ENCODE data around the gene KCNK15. TPM values are rescaled to one million over a fixed set of nuclear protein-coding genes. Genes with fewer than 3 reads are reported as not detected.
A peak's percentile ranks its signal among the peaks of the same experiment; 100 is the strongest.

KCNK15 gene
- total and polyA plus RNA-seq, 10 donors: 0.06 to 0.92 (median 0.26) TPM; not detected in 3

- no peak overlapping the region for H3K4me3 ChIP-seq
- TF ChIP-seq POLR2A (IDR thresholded peaks at IDR 0.05) (no peak), POLR2AphosphoS5 (IDR thresholded peaks at IDR 0.05) (no peak), CTCF (IDR thresholded peaks at IDR 0.05 in 8 of 11, conservative IDR thresholded peaks at IDR 0.05 in 3 of 11) (no peak)
- no peaks in the 10 kb centered on the region for H3K4me1 ChIP-seq
- H3K36me3 ChIP-seq: no peaks in the 10 kb centered on the region
- intact Hi-C loops (cut with DNase I; ENCODE audit: low total_unique reads): no loop called here
- 48 to 56% (median 55%) methylated on average over 5 of the region's 5 CpGs for WGBS, 5 donors
- peak overlapping the region in 1 of 8 donors; percentile 6 for H3K27ac ChIP-seq
- peak; percentile 37 for DNase-seq
- no peaks in the 10 kb centered on the region for H3K9me3 ChIP-seq
- H3K27me3 ChIP-seq (replicated peaks in 1 of 7): peaks cover 0 to 79% (median 6%) of the 10 kb centered on the region in 7 donors
Measured at GRCh38 chr20:44769481-44769863, 23.8 kb downstream of the KCNK15 start.

- intact Hi-C loops (cut with DNase I; ENCODE audit: low total_unique reads): no loop called here
- no peaks in the 10 kb centered on the region for H3K9me3 ChIP-seq
- no peaks in the 10 kb centered on the region for H3K36me3 ChIP-seq
- H3K4me1 ChIP-seq: no peaks in the 10 kb centered on the region
- H3K27ac ChIP-seq: no peak overlapping the region
- H3K4me3 ChIP-seq: no peak overlapping the region
- peak; percentile 47 for DNase-seq
- H3K27me3 ChIP-seq (replicated peaks in 1 of 7): peaks cover 0 to 83% (median 6%) of the 10 kb centered on the region in 7 donors
- 60 to 74% (median 66%) methylated on average over 11 of the region's 11 CpGs for WGBS, 5 donors
- TF ChIP-seq CTCF (IDR thresholded peaks at IDR 0.05 in 8 of 11, conservative IDR thresholded peaks at IDR 0.05 in 3 of 11) (no peak), POLR2A (IDR thresholded peaks at IDR 0.05) (no peak), POLR2AphosphoS5 (IDR thresholded peaks at IDR 0.05) (no peak)
Measured at GRCh38 chr20:44770484-44771171, 25.0 kb downstream of the KCNK15 start.

- H3K27me3 ChIP-seq (replicated peaks in 1 of 7): peaks cover 0 to 82% (median 6%) of the 10 kb centered on the region in 7 donors
- no peak overlapping the region for H3K27ac ChIP-seq
- H3K4me3 ChIP-seq: no peak overlapping the region
- intact Hi-C loops (cut with DNase I; ENCODE audit: low total_unique reads): no loop called here
- H3K4me1 ChIP-seq: no peaks in the 10 kb centered on the region
- no peak for TF ChIP-seq POLR2A (IDR thresholded peaks at IDR 0.05)
- TF ChIP-seq CTCF (IDR thresholded peaks at IDR 0.05 in 8 of 11, conservative IDR thresholded peaks at IDR 0.05 in 3 of 11): no peak
- no peak for TF ChIP-seq POLR2AphosphoS5 (IDR thresholded peaks at IDR 0.05)
- DNase-seq: peak; percentile 48
- no peaks in the 10 kb centered on the region for H3K36me3 ChIP-seq
- WGBS, 5 donors: 79 to 100% (median 82%) methylated on average over 2 to 8 of the region's 8 CpGs
- no peaks in the 10 kb centered on the region for H3K9me3 ChIP-seq
Measured at GRCh38 chr20:44771172-44771535, 25.5 kb downstream of the KCNK15 start.

GRCh38 chr20:44772636-44773035 lies 27.0 kb downstream of the KCNK15 start:
- Histone ChIP-seq H3K4me1 (no peaks in the 10 kb centered on the region), H3K27ac (no peak overlapping the region), H3K9me3 (no peaks in the 10 kb centered on the region), H3K27me3 (replicated peaks in 1 of 7) (peaks cover 0 to 82% (median 6%) of the 10 kb centered on the region in 7 donors), H3K36me3 (no peaks in the 10 kb centered on the region), H3K4me3 (no peak overlapping the region)
- 54 to 77% (median 63%) methylated on average over 8 of the region's 8 CpGs for WGBS, 5 donors
- no peak for TF ChIP-seq POLR2AphosphoS5 (IDR thresholded peaks at IDR 0.05)
- TF ChIP-seq POLR2A (IDR thresholded peaks at IDR 0.05): no peak
- no peak for TF ChIP-seq CTCF (IDR thresholded peaks at IDR 0.05 in 8 of 11, conservative IDR thresholded peaks at IDR 0.05 in 3 of 11)
- intact Hi-C loops (cut with DNase I; ENCODE audit: low total_unique reads): no loop called here
- DNase-seq: no peak
